ENCODE measurements around the gene FCRL6.

FCRL6 gene

GRCh38 chr1:159802111-159802510 is at the start of gene FCRL6:
Gene FCRL6, plus strand, starts transcription at chr1:159802360. Its CDS starts 65 bp downstream, at chr1:159802425.
- in situ Hi-C loops (cut with MboI; ENCODE audit: low sequenced_read_pairs) = no loop called here

GRCh38 chr1:159753386-159753785 is 48.8 kb upstream of the FCRL6 start:
- in situ Hi-C loops (cut with MboI; ENCODE audit: low sequenced_read_pairs) = no loop called here

- in situ Hi-C loops (cut with MboI; ENCODE audit: low sequenced_read_pairs) = no loop called here
Observed at GRCh38 chr1:159755451-159756007, 46.6 kb upstream of the FCRL6 start.

GRCh38 chr1:159756397-159756796 is 45.8 kb upstream of the FCRL6 start:
- in situ Hi-C loops (cut with MboI; ENCODE audit: low sequenced_read_pairs) = no loop called here

- in situ Hi-C loops (cut with MboI; ENCODE audit: low sequenced_read_pairs) = no loop called here
Observed at GRCh38 chr1:159763686-159764085, 38.5 kb upstream of the FCRL6 start.

- in situ Hi-C loops (cut with MboI; ENCODE audit: low sequenced_read_pairs) = no loop called here
Observed at GRCh38 chr1:159765806-159766205, 36.4 kb upstream of the FCRL6 start.

GRCh38 chr1:159771127-159771895 is 30.8 kb upstream of the FCRL6 start:
- in situ Hi-C loops (cut with MboI; ENCODE audit: low sequenced_read_pairs) = no loop called here

- in situ Hi-C loops (cut with MboI; ENCODE audit: low sequenced_read_pairs) = no loop called here
Observed at GRCh38 chr1:159774465-159774864, 27.7 kb upstream of the FCRL6 start.

GRCh38 chr1:159775716-159776115 is 26.4 kb upstream of the FCRL6 start:
- in situ Hi-C loops (cut with MboI; ENCODE audit: low sequenced_read_pairs) = loop anchor here (25.0 kb wide), 1 partner anchor 237 kb away; no protein-coding TSS in a partner anchor

- in situ Hi-C loops (cut with MboI; ENCODE audit: low sequenced_read_pairs) = loop anchor here (25.0 kb wide), 1 partner anchor 234 kb away; no protein-coding TSS in a partner anchor
Observed at GRCh38 chr1:159778266-159778665, 23.9 kb upstream of the FCRL6 start.

GRCh38 chr1:159779403-159779851 is 22.7 kb upstream of the FCRL6 start:
- in situ Hi-C loops (cut with MboI; ENCODE audit: low sequenced_read_pairs) = loop anchor here (25.0 kb wide), 1 partner anchor 233 kb away; no protein-coding TSS in a partner anchor

GRCh38 chr1:159780583-159781582 is 21.3 kb upstream of the FCRL6 start, which contains the start of gene DUSP23:
Gene DUSP23, plus strand, starts transcription at chr1:159780962. Its CDS starts 139 bp downstream, at chr1:159781101.
- in situ Hi-C loops (cut with MboI; ENCODE audit: low sequenced_read_pairs) = loop anchor here (25.0 kb wide), 1 partner anchor 231 kb away; no protein-coding TSS in a partner anchor

- in situ Hi-C loops (cut with MboI; ENCODE audit: low sequenced_read_pairs) = loop anchor here (25.0 kb wide), 1 partner anchor 230 kb away; no protein-coding TSS in a partner anchor
Observed at GRCh38 chr1:159781992-159782391, 20.2 kb upstream of the FCRL6 start.

GRCh38 chr1:159783724-159784123 is 18.4 kb upstream of the FCRL6 start:
- in situ Hi-C loops (cut with MboI; ENCODE audit: low sequenced_read_pairs) = loop anchor here (25.0 kb wide), 1 partner anchor 229 kb away; no protein-coding TSS in a partner anchor

GRCh38 chr1:159786465-159786864 is 15.7 kb upstream of the FCRL6 start:
- in situ Hi-C loops (cut with MboI; ENCODE audit: low sequenced_read_pairs) = loop anchor here (25.0 kb wide), 1 partner anchor 226 kb away; no protein-coding TSS in a partner anchor

GRCh38 chr1:159786966-159787365 is 15.2 kb upstream of the FCRL6 start:
- in situ Hi-C loops (cut with MboI; ENCODE audit: low sequenced_read_pairs) = loop anchor here (25.0 kb wide), 1 partner anchor 225 kb away; no protein-coding TSS in a partner anchor

GRCh38 chr1:159790237-159790917 is 11.8 kb upstream of the FCRL6 start:
- in situ Hi-C loops (cut with MboI; ENCODE audit: low sequenced_read_pairs) = loop anchor here (25.0 kb wide), 1 partner anchor 222 kb away; no protein-coding TSS in a partner anchor

GRCh38 chr1:159791031-159791430 is 11.1 kb upstream of the FCRL6 start:
- in situ Hi-C loops (cut with MboI; ENCODE audit: low sequenced_read_pairs) = loop anchor here (25.0 kb wide), 1 partner anchor 221 kb away; no protein-coding TSS in a partner anchor

GRCh38 chr1:159791461-159791860 is 10.7 kb upstream of the FCRL6 start:
- in situ Hi-C loops (cut with MboI; ENCODE audit: low sequenced_read_pairs) = loop anchor here (25.0 kb wide), 1 partner anchor 221 kb away; no protein-coding TSS in a partner anchor

GRCh38 chr1:159795534-159795933 is 6.6 kb upstream of the FCRL6 start:
- in situ Hi-C loops (cut with MboI; ENCODE audit: low sequenced_read_pairs) = loop anchor here (5.0 to 25.0 kb wide), 2 partner anchors 97 to 217 kb away; no protein-coding TSS in a partner anchor
